Neuronal stem cell (in vitro differentiated cells): ENCODE data around the gene KRT12.

Experiments
- DNase-seq: peaks from one replicate; pipeline ENCODE4 v3.0.0-alpha.2; 2013; ENCODE audit warnings: low spot score
- H2AFZ ChIP-seq: one replicate; pipeline ENCODE4 v1.6.1; 2013; ENCODE audit warnings: mild to moderate bottlenecking, low read length, inconsistent platforms
- H2AK5ac ChIP-seq: 2 replicates; pipeline ENCODE4 v1.6.1; 2013; ENCODE audit warnings: low read depth, mild to moderate bottlenecking, inconsistent platforms, low read length, moderate library complexity, mixed read lengths
- H2BK120ac ChIP-seq: 2 replicates; pipeline ENCODE4 v1.6.1; 2013; ENCODE audit warnings: low read depth, mild to moderate bottlenecking, inconsistent platforms, low read length, moderate library complexity, mixed read lengths
- H2BK12ac ChIP-seq: one replicate; pipeline ENCODE4 v1.6.1; 2013; ENCODE audit warnings: low read length, inconsistent platforms
- H2BK15ac ChIP-seq: 2 replicates; pipeline ENCODE4 v1.6.1; 2013; ENCODE audit warnings: mild to moderate bottlenecking, low read length, inconsistent platforms, mixed read lengths
- H2BK5ac ChIP-seq: one replicate; pipeline ENCODE4 v1.6.1; 2013; ENCODE audit warnings: inconsistent platforms, mild to moderate bottlenecking, low read length, moderate library complexity
- H3K14ac ChIP-seq: one replicate; pipeline ENCODE4 v1.6.1; 2013; ENCODE audit warnings: low read length, inconsistent platforms
- H3K18ac ChIP-seq: 2 replicates; pipeline ENCODE4 v1.6.1; 2013; ENCODE audit warnings: low read length, inconsistent platforms
- H3K23ac ChIP-seq: 2 replicates; pipeline ENCODE4 v1.6.1; 2013; ENCODE audit warnings: low read depth, mild to moderate bottlenecking, mixed read lengths, low read length, inconsistent platforms; ENCODE audit not compliant: poor library complexity
- H3K27ac ChIP-seq: replicated peaks from 3 replicates; pipeline ENCODE4 v1.5.1; 2013; ENCODE audit warnings: low read length, inconsistent platforms
- H3K27me3 ChIP-seq, 3 experiments: 2 replicates each; pipeline ENCODE4 v1.6.1; 2013; ENCODE audit warnings: low read length in 3 of 3, mild to moderate bottlenecking in 2 of 3, inconsistent platforms in 1 of 3, low read depth in 1 of 3, mixed read lengths in 1 of 3, moderate library complexity in 1 of 3; ENCODE audit not compliant: control insufficient read depth in 3 of 3, insufficient read depth in 3 of 3
- H3K36me3 ChIP-seq, 2 donors: replicated peaks in 1 of 2; 2 replicates each; pipeline ENCODE4 v1.6.1; 2013; ENCODE audit warnings: low read length in 2 of 2; ENCODE audit not compliant: control insufficient read depth in 2 of 2, insufficient read depth in 2 of 2
- H3K4ac ChIP-seq: 2 replicates; pipeline ENCODE4 v1.6.1; 2013; ENCODE audit warnings: inconsistent platforms, mild to moderate bottlenecking, low read length, moderate library complexity
- H3K4me1 ChIP-seq, 2 donors: 1 replicate in 1 of 2; 2 replicates in 1 of 2; pipeline ENCODE4 v1.6.1; 2013; ENCODE audit warnings: low read length in 2 of 2, low read depth in 1 of 2; ENCODE audit not compliant: control insufficient read depth in 2 of 2, insufficient read depth in 1 of 2
- H3K4me2 ChIP-seq: one replicate; pipeline ENCODE4 v1.6.1; 2013; ENCODE audit warnings: mild to moderate bottlenecking, low read length, inconsistent platforms; ENCODE audit not compliant: insufficient read depth, poor library complexity, severe bottlenecking
- H3K4me3 ChIP-seq, 2 donors: 2 replicates each; pipeline ENCODE4 v1.5.1; 2013; ENCODE audit warnings: low read length in 2 of 2, mild to moderate bottlenecking in 2 of 2, inconsistent platforms in 1 of 2, moderate library complexity in 1 of 2
- H3K79me1 ChIP-seq: one replicate; pipeline ENCODE4 v1.6.1; 2013; ENCODE audit warnings: low read depth, mild to moderate bottlenecking, inconsistent platforms, low read length, moderate library complexity
- H3K9ac ChIP-seq: one replicate; pipeline ENCODE4 v1.6.1; 2013; ENCODE audit warnings: mild to moderate bottlenecking, low read depth, low read length, inconsistent platforms; ENCODE audit not compliant: poor library complexity
- H3K9me3 ChIP-seq, 2 donors: replicated peaks in 1 of 2; 2 replicates each; pipeline versions ENCODE3 to v1.6.1; 2013; ENCODE audit warnings: low read length in 2 of 2, mild to moderate bottlenecking in 2 of 2, inconsistent platforms in 1 of 2, low read depth in 1 of 2, mixed read lengths in 1 of 2, moderate library complexity in 1 of 2; ENCODE audit not compliant: control insufficient read depth in 2 of 2, insufficient read depth in 1 of 2
- H4K8ac ChIP-seq: one replicate; pipeline ENCODE4 v1.6.1; 2013; ENCODE audit warnings: low read depth, mild to moderate bottlenecking, inconsistent platforms, low read length, moderate library complexity
- H4K91ac ChIP-seq: one replicate; pipeline ENCODE4 v1.6.1; 2013; ENCODE audit warnings: low read length, low read depth, mild to moderate bottlenecking, inconsistent platforms; ENCODE audit not compliant: poor library complexity
- WGBS, 2 donors: extraction: QIAGEN DNeasy Blood & Tissue Kit; methylation state at CpG; one replicate each; pipeline ENCODE4 v1.1.7; 2013; ENCODE audit warnings: missing lambda C conversion rate in 2 of 2, mixed read lengths in 1 of 2; ENCODE audit not compliant: insufficient read length in 2 of 2, insufficient replicate concordance in 1 of 2; ENCODE audit errors: extremely low coverage in 2 of 2; 5-methylcytosine and 5-hydroxymethylcytosine counted together

Gene KRT12

DNA sequence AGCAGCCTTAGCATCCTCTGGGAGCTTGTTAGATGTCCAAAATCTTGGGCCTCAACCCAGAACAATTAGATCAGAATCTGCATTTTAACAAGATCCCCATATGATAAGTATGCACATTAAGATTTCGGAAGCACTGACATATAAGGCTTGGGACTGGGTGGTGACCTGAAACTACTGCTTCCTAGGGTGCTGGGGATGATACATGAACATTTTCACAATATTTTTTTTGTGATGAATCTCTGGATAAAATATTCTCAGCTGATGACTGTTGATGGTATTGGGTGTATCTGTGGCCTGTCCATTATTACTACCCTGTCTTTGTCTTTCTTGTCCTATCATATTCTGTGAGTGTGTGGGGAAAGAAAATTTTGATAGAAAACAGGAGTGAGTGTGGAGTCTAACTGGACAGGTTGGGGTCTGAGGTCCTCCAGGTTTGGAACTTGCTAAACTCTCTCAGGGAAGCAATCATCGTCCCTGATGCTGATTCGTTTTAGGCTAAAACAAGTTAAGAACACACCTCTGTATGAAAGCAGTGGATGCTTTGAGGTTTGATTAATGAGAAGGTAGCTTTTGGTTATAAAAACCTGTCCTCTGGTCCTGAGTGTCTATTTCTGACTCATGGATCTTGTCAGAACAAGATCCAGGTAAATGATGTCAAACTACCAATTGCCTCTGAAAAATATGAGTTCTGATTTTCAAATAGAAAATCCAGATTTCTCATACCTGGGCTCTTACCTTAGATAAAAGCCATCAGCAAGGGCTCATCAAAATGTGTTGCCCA, 47.2 kb upstream of the KRT12 start:
- H2BK12ac ChIP-seq: no peak overlapping the region
- no peak overlapping the region for H3K4ac ChIP-seq
- no peak for DNase-seq
- peaks cover 0 to 21% (median 0%) of the 10 kb centered on the region in 3 experiments for H3K27me3 ChIP-seq
- H3K36me3 ChIP-seq: no peaks in the 10 kb centered on the region
- no peak overlapping the region for H3K23ac ChIP-seq
- peaks cover 0 to 5% of the 10 kb centered on the region in 2 donors for H3K4me1 ChIP-seq
- H3K14ac ChIP-seq: no peak overlapping the region
- H2BK15ac ChIP-seq: no peak overlapping the region
- H2BK5ac ChIP-seq: no peak overlapping the region
- H3K4me3 ChIP-seq: no peak overlapping the region
- H3K18ac ChIP-seq: no peak overlapping the region
- WGBS, 2 donors: no CpG with 5 or more reads among the region's 3 CpGs
- H4K91ac ChIP-seq: no peak overlapping the region
- no peak overlapping the region for H3K27ac ChIP-seq
- no peaks in the 10 kb centered on the region for H3K9me3 ChIP-seq
- no peaks in the 10 kb centered on the region for H3K79me1 ChIP-seq
- no peak overlapping the region for H2BK120ac ChIP-seq
- H2AK5ac ChIP-seq: no peak overlapping the region
- H3K9ac ChIP-seq: no peak overlapping the region
- no peak overlapping the region for H2AFZ ChIP-seq
- H4K8ac ChIP-seq: no peak overlapping the region
- H3K4me2 ChIP-seq: no peak overlapping the region

DNA sequence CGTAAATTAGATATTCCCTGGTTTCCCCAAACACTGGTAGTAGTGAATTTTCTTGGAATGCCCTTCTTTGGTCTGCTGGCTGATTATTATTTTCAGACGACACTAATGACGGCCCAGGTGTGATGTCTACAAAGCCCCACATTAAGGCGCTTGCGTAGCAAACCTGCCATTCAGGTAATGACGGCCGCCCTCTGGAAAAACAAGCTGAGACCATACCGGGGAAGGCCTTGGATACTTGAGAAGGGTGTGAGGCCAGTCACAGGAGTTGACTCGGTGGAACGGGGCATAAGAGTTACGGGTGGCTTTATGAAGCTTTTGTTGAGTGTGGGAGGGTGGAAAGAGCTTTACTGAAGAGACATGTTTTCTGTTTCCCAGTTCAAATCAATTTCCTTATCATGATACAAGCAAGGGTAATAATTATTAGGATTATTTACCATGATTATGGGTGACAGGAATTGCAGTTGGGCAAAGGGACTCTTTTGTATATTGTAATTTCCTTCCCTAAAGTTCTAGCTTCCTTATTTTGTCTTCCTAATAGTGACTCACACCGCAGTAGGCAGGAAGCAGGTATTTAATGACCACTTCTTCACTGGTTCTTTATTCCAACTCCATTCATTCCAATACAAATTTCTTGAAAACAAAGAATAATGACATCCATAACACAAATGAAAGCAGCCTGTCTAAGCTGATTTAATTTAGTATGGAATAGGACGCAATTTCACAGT, 45.6 kb upstream of the KRT12 start:
- Histone ChIP-seq H2AFZ (no peak overlapping the region), H3K4me1 (peaks cover 0 to 7% of the 10 kb centered on the region in 2 donors), H3K4me2 (no peak overlapping the region), H3K18ac (no peak overlapping the region), H3K23ac (no peak overlapping the region), H3K4ac (no peak overlapping the region), H4K8ac (no peak overlapping the region), H3K27ac (no peak overlapping the region), H3K79me1 (no peaks in the 10 kb centered on the region), H3K27me3 (peaks cover 0 to 21% (median 0%) of the 10 kb centered on the region in 3 experiments), H2BK120ac (no peak overlapping the region), H4K91ac (no peak overlapping the region), H3K14ac (no peak overlapping the region), H2BK5ac (no peak overlapping the region), H2AK5ac (no peak overlapping the region), H3K36me3 (no peaks in the 10 kb centered on the region), H3K9ac (no peak overlapping the region), H2BK12ac (no peak overlapping the region), H3K4me3 (no peak overlapping the region), H2BK15ac (no peak overlapping the region), H3K9me3 (no peaks in the 10 kb centered on the region)
- DNase-seq: no peak
- WGBS, 2 donors: no CpG with 5 or more reads among the region's 13 CpGs

- no peak overlapping the region for H4K91ac ChIP-seq
- H2BK15ac ChIP-seq: no peak overlapping the region
- no peaks in the 10 kb centered on the region for H3K9me3 ChIP-seq
- peaks cover 0 to 21% (median 0%) of the 10 kb centered on the region in 3 experiments for H3K27me3 ChIP-seq
- H2BK12ac ChIP-seq: no peak overlapping the region
- DNase-seq: no peak
- no peak overlapping the region for H3K23ac ChIP-seq
- peaks cover 0 to 7% of the 10 kb centered on the region in 2 donors for H3K4me1 ChIP-seq
- no peak overlapping the region for H3K4ac ChIP-seq
- no peaks in the 10 kb centered on the region for H3K79me1 ChIP-seq
- no peak overlapping the region for H3K27ac ChIP-seq
- no CpG with 5 or more reads among the region's 3 CpGs for WGBS, 2 donors
- H2BK5ac ChIP-seq: no peak overlapping the region
- no peak overlapping the region for H4K8ac ChIP-seq
- no peak overlapping the region for H3K4me3 ChIP-seq
- no peaks in the 10 kb centered on the region for H3K36me3 ChIP-seq
- H3K4me2 ChIP-seq: no peak overlapping the region
- no peak overlapping the region for H2AFZ ChIP-seq
- H3K18ac ChIP-seq: no peak overlapping the region
- no peak overlapping the region for H2BK120ac ChIP-seq
- no peak overlapping the region for H3K9ac ChIP-seq
- no peak overlapping the region for H2AK5ac ChIP-seq
- no peak overlapping the region for H3K14ac ChIP-seq
Observed at GRCh38 chr17:40910441-40910841, 43.4 kb upstream of the KRT12 start.

GRCh38 chr17:40909755-40910154, 42.7 kb upstream of the KRT12 start:
- H2BK120ac ChIP-seq: no peak overlapping the region
- H2BK5ac ChIP-seq: no peak overlapping the region
- no peak overlapping the region for H2BK12ac ChIP-seq
- H3K4ac ChIP-seq: no peak overlapping the region
- no peak overlapping the region for H3K9ac ChIP-seq
- DNase-seq: no peak
- no peaks in the 10 kb centered on the region for H3K36me3 ChIP-seq
- no peak overlapping the region for H3K23ac ChIP-seq
- no peak overlapping the region for H3K4me2 ChIP-seq
- no peak overlapping the region for H3K27ac ChIP-seq
- H2AK5ac ChIP-seq: no peak overlapping the region
- H2AFZ ChIP-seq: peak overlapping the region; percentile 52
- H4K8ac ChIP-seq: no peak overlapping the region
- WGBS, 2 donors: no CpG with 5 or more reads among the region's 4 CpGs
- H4K91ac ChIP-seq: no peak overlapping the region
- no peak overlapping the region for H3K18ac ChIP-seq
- peaks cover 0 to 7% of the 10 kb centered on the region in 2 donors for H3K4me1 ChIP-seq
- no peak overlapping the region for H2BK15ac ChIP-seq
- no peaks in the 10 kb centered on the region for H3K79me1 ChIP-seq
- H3K14ac ChIP-seq: no peak overlapping the region
- H3K27me3 ChIP-seq: peaks cover 0 to 21% (median 0%) of the 10 kb centered on the region in 3 experiments
- H3K9me3 ChIP-seq: no peaks in the 10 kb centered on the region
- H3K4me3 ChIP-seq: no peak overlapping the region
